COR-L47 (cell line): ENCODE results near the gene TXNRD2.

Source experiments
- DNase-seq: peaks from one replicate; lab custom pipeline; 2025; lab: John Stamatoyannopoulos, UW

Gene TXNRD2

DNA sequence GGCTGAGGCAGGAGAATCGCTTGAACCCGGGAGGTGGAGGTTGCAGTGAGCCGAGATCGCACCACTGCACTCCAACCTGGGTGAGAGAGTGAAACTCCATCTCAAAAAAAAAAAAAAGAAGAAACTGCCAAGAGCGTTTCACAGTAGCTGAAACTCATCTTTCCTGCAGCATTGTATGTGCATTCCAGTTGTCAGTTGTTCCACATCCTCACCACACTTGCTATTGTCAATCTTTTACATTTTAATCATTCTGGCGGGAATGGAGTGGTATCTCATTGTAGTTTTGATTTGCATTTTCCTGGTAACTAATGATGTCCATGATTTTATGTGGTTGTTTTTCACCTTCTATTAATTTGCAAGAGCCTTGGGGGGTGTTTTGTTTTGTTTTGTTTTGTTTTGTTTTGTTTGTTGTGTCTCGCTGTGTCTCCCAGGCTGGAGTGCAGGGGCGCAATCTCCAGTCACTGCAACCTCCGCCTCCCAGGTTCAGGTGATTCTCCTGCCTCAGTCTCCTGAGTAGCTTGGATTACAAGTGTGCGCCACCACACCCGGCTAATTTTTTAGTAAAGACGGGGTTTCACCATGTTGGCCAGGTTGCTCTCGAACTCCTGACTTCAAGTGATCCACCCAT, 78.9 kb downstream of the TXNRD2 start:
- DNase-seq: no peak

DNA sequence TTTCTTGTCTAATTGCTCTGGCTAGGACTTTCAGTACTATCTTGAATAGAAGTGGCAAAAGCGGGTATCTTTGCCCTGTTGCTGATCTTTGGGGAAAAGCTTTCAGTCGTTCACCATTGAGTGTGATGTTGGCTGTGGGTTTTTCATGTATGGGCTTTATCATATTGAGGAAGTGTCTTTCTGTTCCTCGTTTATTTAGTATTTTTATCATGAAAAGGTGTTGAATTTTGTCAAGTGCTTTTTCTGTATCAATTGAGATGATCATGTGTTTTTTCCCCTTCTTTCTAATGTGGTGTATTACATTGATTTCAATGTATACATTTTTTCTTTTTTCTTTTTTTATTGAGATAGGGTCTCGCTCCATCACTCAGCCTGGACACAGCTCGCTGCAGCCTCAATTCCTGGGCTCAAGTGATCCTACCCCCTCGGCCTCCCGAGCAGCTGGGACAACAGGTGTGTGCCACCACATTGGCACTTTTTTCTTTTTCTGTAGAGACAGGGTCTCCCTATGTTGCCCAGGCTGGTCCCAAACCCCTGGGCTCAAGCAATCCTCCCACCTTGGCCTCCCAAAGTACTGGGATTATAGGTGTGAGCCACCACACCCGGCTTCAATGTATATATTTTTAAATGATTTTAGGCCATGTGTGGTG, 81.6 kb downstream of the TXNRD2 start:
- DNase-seq: no peak

DNA sequence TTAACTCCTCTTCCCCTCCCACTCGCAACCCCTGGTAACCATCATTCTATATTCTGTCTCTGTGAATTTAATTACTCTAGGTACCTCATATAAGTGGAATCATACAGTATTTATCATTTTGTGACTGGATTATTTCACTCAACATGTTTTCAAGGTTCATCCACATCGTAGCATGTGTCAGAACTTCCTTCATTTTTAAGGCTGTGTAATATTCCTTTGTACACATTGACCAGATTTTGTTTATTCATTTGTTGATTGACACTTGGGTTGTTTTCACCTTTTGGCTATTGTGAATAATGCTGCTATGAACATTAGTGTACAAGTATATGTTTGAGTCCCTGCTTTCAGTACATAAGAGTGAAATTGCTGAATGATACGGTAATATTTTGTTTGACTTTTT, 84.2 kb downstream of the TXNRD2 start:
- DNase-seq: no peak

GRCh38 chr22:19855504-19856409, 85.9 kb downstream of the TXNRD2 start:
- peak; percentile 53 for DNase-seq

GRCh38 chr22:19854778-19855503, 86.7 kb downstream of the TXNRD2 start, which contains the start of the genes GNB1L and RTL10:
Gene GNB1L (minus strand): TSS chr22:19854874. CDS start chr22:19821355, 33,519 bp downstream.
Gene RTL10 (minus strand): TSS chr22:19854874. CDS start chr22:19852261, 2,613 bp downstream.
- DNase-seq: peak; percentile 96

- DNase-seq: no peak
Measured at GRCh38 chr22:19853879-19854777, 87.5 kb downstream of the TXNRD2 start.

- DNase-seq: no peak
Measured at GRCh38 chr22:19853058-19853878, 88.3 kb downstream of the TXNRD2 start.

DNA sequence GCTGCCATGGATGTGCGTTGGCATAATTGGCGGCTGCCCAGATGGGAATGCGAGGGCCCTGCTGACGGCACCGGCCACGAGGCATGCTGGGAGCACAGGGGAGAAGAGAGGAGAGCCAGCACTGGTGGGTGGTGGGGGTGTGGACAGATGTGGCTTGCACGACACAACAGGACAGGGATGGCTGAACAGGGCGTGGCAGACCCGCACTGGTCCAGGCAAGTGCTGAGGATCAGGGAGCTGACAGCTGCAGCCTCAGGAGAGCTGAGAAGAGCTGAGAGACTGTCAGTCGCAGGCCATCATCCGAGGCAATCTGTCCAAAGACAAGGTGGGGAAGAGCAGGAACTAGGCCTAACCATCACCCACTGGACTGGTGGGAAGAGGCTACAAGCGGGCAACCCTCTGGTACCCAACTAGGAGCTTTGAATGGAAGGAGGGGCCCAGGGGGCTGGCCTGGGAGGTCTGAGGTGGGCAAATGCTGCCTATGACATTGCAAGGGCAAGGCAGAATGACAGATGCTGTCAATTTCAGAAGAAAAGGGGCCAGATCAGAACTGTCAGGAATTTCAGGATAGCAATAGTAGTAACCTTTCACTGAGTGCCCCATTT, 89.3 kb downstream of the TXNRD2 start:
- DNase-seq: no peak

DNA sequence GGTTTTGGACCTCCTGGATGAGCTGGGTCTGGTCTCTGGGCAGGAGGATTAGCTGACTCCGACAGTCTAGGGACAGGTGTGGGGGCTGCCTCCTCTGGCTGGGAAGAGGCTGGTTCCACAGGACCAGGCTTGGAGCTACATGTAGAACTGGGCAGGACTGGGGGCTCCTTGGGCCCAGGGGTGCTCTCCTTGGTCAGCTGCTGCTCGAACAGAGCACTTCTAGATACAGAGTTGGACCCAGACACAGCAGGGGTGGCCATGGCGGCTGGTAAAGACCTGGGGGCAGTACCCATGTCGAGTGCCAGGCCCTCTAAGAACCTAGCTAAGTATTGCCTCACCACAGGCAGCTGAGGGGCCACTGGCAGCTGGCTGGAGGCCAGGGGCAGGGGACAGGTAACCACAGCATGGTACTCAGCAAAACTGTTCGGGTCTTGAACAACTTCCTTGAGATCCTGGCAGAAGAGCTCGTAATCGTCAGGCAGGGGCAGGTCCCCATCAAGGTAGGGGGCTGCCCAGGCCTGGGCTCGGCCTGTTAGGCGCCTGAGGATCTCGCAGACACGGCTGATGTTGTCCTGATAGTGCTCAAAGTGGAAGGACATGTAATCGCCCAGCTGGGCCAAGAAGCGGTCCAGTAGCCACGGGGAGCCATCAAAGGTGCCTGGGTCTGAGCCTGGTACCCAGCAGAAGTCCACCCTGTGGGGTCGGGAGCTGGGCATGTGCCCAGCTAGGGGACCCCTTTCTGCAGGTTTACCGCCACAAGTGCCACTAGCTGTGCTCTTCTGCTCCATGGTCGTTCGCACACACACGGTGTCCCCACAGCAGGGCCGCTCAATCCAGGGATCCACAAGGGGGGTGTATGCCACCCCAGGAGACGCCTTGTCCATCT, 90.1 kb downstream of the TXNRD2 start:
- no peak for DNase-seq

DNA sequence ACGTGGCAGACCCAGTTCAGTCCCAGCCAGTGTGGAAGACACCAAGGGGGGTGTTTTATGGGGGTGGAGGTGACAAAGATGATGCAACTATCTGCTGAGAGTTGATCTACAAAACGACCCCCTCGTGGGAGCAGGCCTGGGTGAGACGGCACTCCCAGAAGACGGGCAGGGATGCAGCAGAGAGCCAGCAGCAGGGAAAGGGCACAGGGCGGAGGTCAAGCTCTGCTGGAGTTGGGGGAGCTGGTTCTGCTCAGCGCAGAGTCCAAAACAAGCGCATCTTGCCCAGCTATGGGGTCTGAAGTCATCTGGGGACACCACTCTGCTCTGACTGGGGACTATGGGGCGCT, 90.9 kb downstream of the TXNRD2 start:
- no peak for DNase-seq

DNA sequence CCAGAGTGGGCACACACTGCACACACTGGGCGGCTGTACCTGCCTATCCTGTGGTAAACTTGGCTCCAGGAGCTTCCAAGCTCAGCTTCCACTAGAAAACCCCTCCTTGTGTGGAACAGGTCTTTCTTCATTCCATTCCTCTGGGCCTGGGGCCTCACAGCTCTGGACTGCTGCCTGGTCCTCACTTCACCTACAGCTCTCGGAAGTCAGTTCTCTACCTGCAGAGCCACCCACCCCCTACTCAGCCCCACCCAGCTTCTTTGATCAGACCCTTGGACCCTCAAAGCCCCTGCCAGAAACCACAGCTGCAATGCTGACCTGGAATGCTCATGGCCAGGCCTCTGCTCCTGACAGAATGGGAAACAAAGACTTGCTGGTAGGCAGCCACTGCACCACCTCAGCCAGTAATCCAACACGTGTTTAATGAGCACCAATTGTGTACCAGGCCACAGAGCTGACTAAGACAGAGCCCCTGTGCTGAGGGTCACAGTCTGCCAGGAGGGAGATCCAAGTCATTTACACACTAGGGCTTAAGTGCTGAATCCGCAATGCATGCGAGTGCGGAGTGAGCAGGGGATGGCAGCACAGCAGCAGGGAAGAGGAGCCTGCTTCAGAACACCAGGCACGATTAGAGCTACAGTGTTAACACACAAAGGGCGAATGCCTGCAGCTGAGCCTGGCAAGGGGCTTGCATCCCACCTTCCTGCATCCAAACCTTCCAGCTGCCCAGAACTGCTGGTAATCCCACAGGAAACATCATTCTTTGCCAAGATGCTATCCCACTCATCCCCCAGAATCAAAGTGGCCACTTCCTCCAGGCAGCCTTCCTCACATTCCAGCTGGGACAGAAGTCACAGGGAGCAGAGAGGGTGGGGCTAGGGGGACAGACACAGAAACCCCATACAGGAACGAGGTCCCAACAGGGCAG, 91.5 kb downstream of the TXNRD2 start:
- DNase-seq: no peak

DNA sequence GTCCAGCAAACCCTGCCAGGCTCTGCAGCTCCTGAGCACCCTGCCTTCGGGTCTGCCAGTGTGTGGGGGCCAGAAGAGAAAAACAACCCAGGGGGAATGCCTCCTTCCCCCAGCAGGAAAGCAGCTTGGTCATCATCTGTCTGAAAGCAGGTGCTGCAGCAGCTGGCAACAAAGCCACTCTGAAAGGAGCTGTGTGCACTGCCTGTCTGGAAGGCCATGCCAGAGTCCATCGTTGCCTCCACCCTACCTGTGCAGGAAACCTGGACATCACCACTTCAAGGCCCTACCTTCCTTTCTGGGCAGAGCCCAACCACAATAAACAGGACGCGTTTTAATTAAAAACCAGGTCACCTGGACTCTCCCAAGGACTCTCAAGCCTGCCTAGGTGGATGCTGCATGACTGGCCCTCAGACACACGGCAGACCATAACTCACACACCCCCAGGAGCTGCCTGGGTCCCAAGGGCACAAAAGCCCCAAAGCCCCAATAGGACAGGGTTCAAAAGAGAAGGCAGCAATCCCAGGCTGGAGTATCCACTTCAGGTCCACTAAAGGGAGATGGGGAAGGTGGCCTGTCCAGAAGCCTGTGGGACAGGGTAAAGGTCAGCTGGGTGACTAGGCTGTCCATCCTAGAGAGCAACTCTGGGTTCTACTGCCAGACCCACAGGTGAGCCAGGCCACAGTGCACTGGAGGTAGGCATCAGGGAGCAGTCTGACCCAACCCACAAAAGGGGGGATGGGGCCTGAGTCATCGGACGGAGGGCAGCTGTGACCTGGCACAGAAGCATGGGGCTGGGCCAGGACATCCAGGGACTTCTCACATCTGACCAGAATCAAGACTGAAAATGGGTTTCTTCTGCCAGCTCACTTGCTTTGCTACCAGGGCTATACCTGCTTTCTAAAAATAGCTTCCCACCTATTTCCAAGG, 93.1 kb downstream of the TXNRD2 start:
- no peak for DNase-seq

- no peak for DNase-seq
Measured at GRCh38 chr22:19847345-19847632, 94.3 kb downstream of the TXNRD2 start.

DNA sequence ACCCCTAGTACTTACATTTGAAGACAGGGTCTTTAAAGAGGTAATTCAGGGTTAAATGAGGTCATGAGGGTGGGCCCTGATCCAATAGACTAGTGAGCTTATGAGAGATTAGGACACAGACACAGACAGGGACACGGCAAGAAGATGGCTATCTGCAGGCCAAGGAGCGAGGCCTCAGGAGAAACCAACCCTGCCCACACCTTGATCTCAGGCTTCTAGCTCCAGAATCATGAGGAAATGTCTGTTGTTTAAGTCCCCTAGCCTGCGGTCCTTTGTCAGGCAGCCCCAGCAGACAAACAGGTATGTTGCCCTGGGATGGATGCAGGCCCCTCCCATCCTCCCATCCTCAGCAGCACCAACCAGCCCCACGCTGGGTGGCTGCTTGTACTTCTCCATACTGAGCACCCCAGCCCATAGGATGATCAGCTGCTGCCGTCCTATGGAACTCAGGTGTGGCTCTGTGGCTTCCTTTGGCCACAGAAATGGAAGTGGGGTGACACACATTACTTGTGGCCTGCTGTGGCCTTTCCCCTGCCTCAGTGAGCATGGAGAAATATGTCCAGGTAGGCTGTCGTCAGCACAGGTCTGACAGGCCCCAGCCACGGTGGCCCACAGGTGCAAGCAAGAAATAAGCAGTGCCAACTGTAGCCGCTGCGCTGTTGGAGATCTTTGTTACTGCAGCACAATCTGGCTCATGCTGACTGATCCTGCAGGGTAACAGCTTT, 94.8 kb downstream of the TXNRD2 start:
- DNase-seq: no peak

DNA sequence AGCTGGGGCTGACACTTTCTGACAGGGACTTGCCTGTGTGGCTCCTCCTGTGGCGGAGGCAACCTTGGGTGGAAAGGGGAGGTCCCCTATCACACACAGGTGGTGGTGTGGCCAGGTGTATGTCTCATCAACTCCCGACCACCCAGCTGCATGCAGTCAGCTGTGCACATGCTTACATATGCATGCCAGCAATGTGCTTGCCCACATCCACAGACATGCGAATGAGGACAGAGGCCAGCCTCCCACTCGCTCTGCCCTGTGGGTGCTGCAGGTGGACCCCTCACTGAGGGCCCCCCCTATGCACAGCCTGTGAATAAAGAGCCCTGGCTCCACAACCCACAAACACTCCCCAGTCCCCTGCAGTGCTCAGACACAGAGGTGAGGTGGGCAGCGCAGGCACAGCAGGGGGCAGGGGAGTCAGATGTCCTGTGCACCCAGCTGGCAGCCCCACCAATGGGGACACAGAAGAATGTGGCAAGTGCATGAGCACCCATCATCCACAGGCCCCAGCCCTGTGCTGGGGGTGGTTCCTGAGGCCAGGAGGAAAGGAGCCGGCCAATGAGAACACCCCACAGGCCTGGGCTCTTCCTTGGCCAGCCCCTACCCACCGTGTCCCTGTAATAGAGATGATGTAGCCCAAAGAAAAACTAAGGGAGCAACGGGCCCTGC, 96.4 kb downstream of the TXNRD2 start:
- DNase-seq: no peak
